Stimulated activated naive CD8-positive, alpha-beta T cell treated with anti-CD3 and anti-CD28 coated beads, Interleukin-15, Interleukin-2, amounts not matched to agents 100 ng/mL and 50 ng/mL, for 24 hours (primary cell): ENCODE data around the gene ATP7B.
A peak's percentile ranks its signal among the peaks of the same experiment; 100 is the strongest.

ENCODE experiments used
- H3K27ac Mint-ChIP-seq: one replicate; pipeline ENCODE4 v1.8.0; 2021; ENCODE audit warnings: mild to moderate bottlenecking, mixed read lengths
- H3K27me3 Mint-ChIP-seq: one replicate; pipeline ENCODE4 v1.8.0; 2021; ENCODE audit warnings: mixed read lengths
- H3K36me3 Mint-ChIP-seq: one replicate; pipeline ENCODE4 v1.8.0; 2021; ENCODE audit warnings: low read depth, mixed read lengths
- H3K4me1 Mint-ChIP-seq: one replicate; pipeline ENCODE4 v1.8.0; 2021; ENCODE audit warnings: low read depth, mixed read lengths
- H3K4me3 Mint-ChIP-seq: one replicate; pipeline ENCODE4 v1.8.0; 2021; ENCODE audit warnings: mild to moderate bottlenecking, mixed read lengths
- H3K9me3 Mint-ChIP-seq: one replicate; pipeline ENCODE4 v1.8.0; 2021; ENCODE audit warnings: mixed read lengths

Gene ATP7B

GRCh38 chr13:51976423-51976822 lies 34.8 kb downstream of the ATP7B start:
- Mint-ChIP-seq H3K9me3 (no peaks in the 10 kb centered on the region), H3K4me1 (no peaks in the 10 kb centered on the region), H3K4me3 (no peak overlapping the region), H3K36me3 (no peaks in the 10 kb centered on the region), H3K27me3 (no peaks in the 10 kb centered on the region), H3K27ac (no peak overlapping the region)

GRCh38 chr13:51974482-51974881 lies 36.8 kb downstream of the ATP7B start:
- peaks cover 8% of the 10 kb centered on the region for H3K4me1 Mint-ChIP-seq
- no peaks in the 10 kb centered on the region for H3K9me3 Mint-ChIP-seq
- H3K4me3 Mint-ChIP-seq, result no peak overlapping the region
- H3K27ac Mint-ChIP-seq, result no peak overlapping the region
- no peaks in the 10 kb centered on the region for H3K36me3 Mint-ChIP-seq
- no peaks in the 10 kb centered on the region for H3K27me3 Mint-ChIP-seq

GRCh38 chr13:51971520-51972426 lies 39.5 kb downstream of the ATP7B start:
- Mint-ChIP-seq H3K36me3 (no peaks in the 10 kb centered on the region), H3K27ac (peak overlapping the region; percentile 53), H3K27me3 (no peaks in the 10 kb centered on the region), H3K9me3 (no peaks in the 10 kb centered on the region), H3K4me1 (peaks cover 20% of the 10 kb centered on the region), H3K4me3 (no peak overlapping the region)

- Mint-ChIP-seq H3K27me3 (no peaks in the 10 kb centered on the region), H3K36me3 (no peaks in the 10 kb centered on the region), H3K4me3 (no peak overlapping the region), H3K9me3 (no peaks in the 10 kb centered on the region), H3K4me1 (peaks cover 24% of the 10 kb centered on the region), H3K27ac (no peak overlapping the region)
Measured at GRCh38 chr13:51970349-51970748, 40.9 kb downstream of the ATP7B start.

- Mint-ChIP-seq H3K4me1 (peaks cover 24% of the 10 kb centered on the region), H3K9me3 (no peaks in the 10 kb centered on the region), H3K36me3 (no peaks in the 10 kb centered on the region), H3K27me3 (no peaks in the 10 kb centered on the region), H3K4me3 (no peak overlapping the region), H3K27ac (no peak overlapping the region)
Measured at GRCh38 chr13:51967482-51968446, 43.5 kb downstream of the ATP7B start.

GRCh38 chr13:51966186-51966585 lies 45.1 kb downstream of the ATP7B start:
- H3K27me3 Mint-ChIP-seq, result no peaks in the 10 kb centered on the region

GRCh38 chr13:51961493-51962403 lies 49.5 kb downstream of the ATP7B start:
- Mint-ChIP-seq H3K27me3 (no peaks in the 10 kb centered on the region), H3K27ac (no peak overlapping the region), H3K4me3 (no peak overlapping the region), H3K9me3 (no peaks in the 10 kb centered on the region), H3K36me3 (no peaks in the 10 kb centered on the region), H3K4me1 (peaks cover 9% of the 10 kb centered on the region)

More at GRCh38 chr13:51966186-51966585, 45.1 kb downstream of the ATP7B start:
- Mint-ChIP-seq H3K36me3 (no peaks in the 10 kb centered on the region), H3K4me3 (no peak overlapping the region), H3K9me3 (no peaks in the 10 kb centered on the region), H3K27ac (no peak overlapping the region), H3K4me1 (peaks cover 24% of the 10 kb centered on the region)

- peaks cover 6% of the 10 kb centered on the region for H3K4me1 Mint-ChIP-seq
- no peaks in the 10 kb centered on the region for H3K9me3 Mint-ChIP-seq
- H3K4me3 Mint-ChIP-seq, result no peak overlapping the region
- H3K27me3 Mint-ChIP-seq, result no peaks in the 10 kb centered on the region
- H3K36me3 Mint-ChIP-seq, result no peaks in the 10 kb centered on the region
- H3K27ac Mint-ChIP-seq, result no peak overlapping the region
Measured at GRCh38 chr13:51960766-51961165, 50.5 kb downstream of the ATP7B start.

- Mint-ChIP-seq H3K27ac (no peak overlapping the region), H3K27me3 (no peaks in the 10 kb centered on the region), H3K9me3 (no peaks in the 10 kb centered on the region), H3K4me3 (no peak overlapping the region), H3K36me3 (no peaks in the 10 kb centered on the region), H3K4me1 (peaks cover 6% of the 10 kb centered on the region)
Measured at GRCh38 chr13:51959773-51960172, 51.5 kb downstream of the ATP7B start.

- Mint-ChIP-seq H3K27me3 (no peaks in the 10 kb centered on the region), H3K4me1 (peaks cover 6% of the 10 kb centered on the region), H3K27ac (no peak overlapping the region), H3K9me3 (no peaks in the 10 kb centered on the region), H3K4me3 (no peak overlapping the region), H3K36me3 (no peaks in the 10 kb centered on the region)
Measured at GRCh38 chr13:51958217-51958547, 53.1 kb downstream of the ATP7B start.

- Mint-ChIP-seq H3K27me3 (no peaks in the 10 kb centered on the region), H3K4me1 (peaks cover 6% of the 10 kb centered on the region), H3K27ac (no peak overlapping the region), H3K9me3 (no peaks in the 10 kb centered on the region), H3K4me3 (no peak overlapping the region), H3K36me3 (no peaks in the 10 kb centered on the region)
Measured at GRCh38 chr13:51957377-51958216, 53.7 kb downstream of the ATP7B start.

- Mint-ChIP-seq H3K27me3 (no peaks in the 10 kb centered on the region), H3K4me1 (peaks cover 6% of the 10 kb centered on the region), H3K9me3 (no peaks in the 10 kb centered on the region), H3K36me3 (no peaks in the 10 kb centered on the region), H3K4me3 (no peak overlapping the region), H3K27ac (no peak overlapping the region)
Measured at GRCh38 chr13:51956717-51957116, 54.5 kb downstream of the ATP7B start.

GRCh38 chr13:51955816-51956603 lies 55.2 kb downstream of the ATP7B start:
- no peak overlapping the region for H3K27ac Mint-ChIP-seq
- no peak overlapping the region for H3K4me3 Mint-ChIP-seq

More at GRCh38 chr13:51955816-51956603, 55.2 kb downstream of the ATP7B start:
- Mint-ChIP-seq H3K9me3 (no peaks in the 10 kb centered on the region), H3K4me1 (peaks cover 9% of the 10 kb centered on the region), H3K36me3 (no peaks in the 10 kb centered on the region), H3K27me3 (no peaks in the 10 kb centered on the region)
